HepG2 (cell line): Measurements from ENCODE around the gene CDHR5. TPM values are rescaled to one million over a fixed set of nuclear protein-coding genes. Genes with fewer than 3 reads are reported as not detected.
A peak's percentile ranks its signal among the peaks of the same experiment; 100 is the strongest.

Experiments used
- ATAC-seq: fragments of 200-7000 bp; cut with Tn5 transposase; 3 replicates; pipeline ENCODE4 v1.9.1; 2020; ENCODE audit warnings: mild to moderate bottlenecking, moderate library complexity
- BruUV-seq: library from RNA; stranded (reverse); fragments of 400-500 nt; replicated peaks from 2 replicates; lab custom pipeline; 2021; lab: Mats Ljungman, UMichigan
- CTCF ChIA-PET: fragments of 300-600 bp; formaldehyde crosslinking; extraction: SDS; loops from one replicate; lab custom pipeline; 2021; ENCODE audit warnings: low total read pairs, inconsistent platforms, low intra/inter-chr PET ratio; lab: Yijun Ruan, JAX
- POLR2A ChIA-PET: fragments of 350-600 bp; sonication (Branson Sonifier 250); formaldehyde crosslinking; loops from one replicate; lab custom pipeline; 2020; ENCODE audit warnings: antibody characterized with exemption, inconsistent platforms; lab: Yijun Ruan, JAX
- DNase-seq: peaks from one replicate; pipeline ENCODE4 v3.0.0-alpha.2; 2015; ENCODE audit warnings: low spot score
- FAIRE-seq: peaks from 3 replicates; lab custom pipeline; 2011; peaks lifted over from hg19 to GRCh38; lab: Jason Lieb, UNC
- H2AFZ ChIP-seq: one replicate; pipeline ENCODE4 v1.6.1; 2011; ENCODE audit warnings: low read length, inconsistent platforms
- H3K27ac ChIP-seq: fragments of 300-600 bp; 3 replicates; pipeline ENCODE4 v1.8.0; 2011; ENCODE audit warnings: mixed run types, mild to moderate bottlenecking, mixed read lengths, low read length, inconsistent platforms; ENCODE audit not compliant: insufficient read depth; ENCODE audit errors: extremely low read length
- H3K27me3 ChIP-seq, 2 experiments: fragments of 200-600 bp in 1 of 2; 2 replicates in 1 of 2; 3 replicates in 1 of 2; pipeline versions ENCODE4 v1.6.0 to v1.8.0; 2011; ENCODE audit warnings: low read length in 2 of 2, mild to moderate bottlenecking in 2 of 2, moderate library complexity in 2 of 2, inconsistent platforms in 1 of 2; ENCODE audit not compliant: insufficient read depth in 2 of 2, control insufficient read depth in 1 of 2
- H3K36me3 ChIP-seq, 2 experiments: fragments of 200-600 bp in 1 of 2; replicated peaks in 1 of 2; 2 replicates in 1 of 2; 3 replicates in 1 of 2; pipeline versions ENCODE4 v1.5.1 to v1.8.0; 2011; ENCODE audit warnings: low read length in 2 of 2, inconsistent platforms in 1 of 2; ENCODE audit not compliant: insufficient read depth in 2 of 2, control insufficient read depth in 1 of 2
- H3K4me1 ChIP-seq: 2 replicates; pipeline ENCODE4 v1.5.1; 2012; ENCODE audit warnings: low read length, inconsistent platforms; ENCODE audit not compliant: insufficient read depth
- H3K4me2 ChIP-seq: 2 replicates; pipeline ENCODE4 v1.6.0; 2011; ENCODE audit warnings: low read depth, low read length, inconsistent platforms
- H3K4me3 ChIP-seq, 3 experiments: fragments of 200-600 bp in 1 of 3; sonication (generic), shearing (Covaris generic) in 1 of 3; replicated peaks in 1 of 3; 2 replicates each; pipeline ENCODE4 v1.5.1; 2011 to 2016; ENCODE audit warnings: low read length in 3 of 3, inconsistent platforms in 2 of 3, low read depth in 2 of 3, mild to moderate bottlenecking in 2 of 3, control low read depth in 1 of 3, mixed read lengths in 1 of 3; ENCODE audit not compliant: insufficient read depth in 1 of 3
- H3K79me2 ChIP-seq: one replicate; pipeline ENCODE4 v1.6.1; 2011; ENCODE audit warnings: low read length, inconsistent platforms; ENCODE audit not compliant: insufficient read depth
- H3K9ac ChIP-seq: 2 replicates; pipeline ENCODE4 v1.6.0; 2011; ENCODE audit warnings: mild to moderate bottlenecking, low read depth, low read length, inconsistent platforms; ENCODE audit not compliant: insufficient read depth
- H3K9me3 ChIP-seq: 2 replicates; pipeline ENCODE4 v1.5.1; 2012; ENCODE audit warnings: mild to moderate bottlenecking, low read length
- H4K20me1 ChIP-seq: 2 replicates; pipeline ENCODE4 v1.6.0; 2011; ENCODE audit warnings: inconsistent platforms, mild to moderate bottlenecking, low read length, moderate library complexity; ENCODE audit not compliant: insufficient read depth
- AGO2 ChIP-seq: fragments of 200-400 bp; formaldehyde crosslinking; optimal IDR thresholded peaks from 2 replicates; pipeline ENCODE3; 2017; ENCODE audit warnings: mild to moderate bottlenecking, low read depth, low read length, moderate library complexity
- NPAS2 ChIP-seq: sonication (generic); formaldehyde crosslinking; IDR thresholded peaks from 2 replicates; pipeline ENCODE4 v1.8.0; 2022; ENCODE audit warnings: mild to moderate bottlenecking, missing genetic modification reagents, borderline replicate concordance
- POLR2A ChIP-seq, 2 experiments: IDR thresholded peaks; 2 replicates each; pipeline ENCODE4 v1.6.1; 2011; ENCODE audit warnings: low read depth in 2 of 2, low read length in 2 of 2, mild to moderate bottlenecking in 1 of 2, moderate library complexity in 1 of 2; ENCODE audit not compliant: insufficient read depth in 1 of 2
- WGBS: methylation state at CpG from one replicate; pipeline ENCODE4 v1.1.6; 2017; ENCODE audit warnings: low lambda C conversion rate; 5-methylcytosine and 5-hydroxymethylcytosine counted together
- in situ Hi-C: cut with HindIII; loops from 2 replicates; pipeline ENCODE4 v1.10.0; 2017; ENCODE audit warnings: low pct_unique_long_range_greater_than_20kb; ENCODE audit not compliant: extremely low pct_ligation_motif_present
- intact Hi-C: fragments of 100-400 bp; cut with micrococcal nuclease; formaldehyde crosslinking; loops from one replicate; pipeline ENCODE4 v1.10.0; 2022; ENCODE audit not compliant: unreplicated experiment
- polyA plus RNA-seq, 8 experiments: library from polyadenylated mRNA; depleted of rRNA in 3 of 8; stranded (reverse) in 7 of 8; unstranded in 1 of 8; fragments of >200 nt; fragmentation: Illumina TruSeq in 4 of 8; extraction: Trizol in 4 of 8; gene quantifications; 2 replicates each; pipeline versions ENCODE4 v1.2.1 to v1.2.3, GENCODE V29; 2011 to 2016; ENCODE audit warnings: low read depth in 4 of 8, missing spikeins in 1 of 8, mixed read lengths in 1 of 8; ENCODE audit not compliant: insufficient read depth in 1 of 8
- total RNA-seq, 5 experiments: library from RNA; depleted of rRNA; stranded (reverse); fragments of >200 nt; fragmentation: Illumina TruSeq; extraction: Trizol; gene quantifications; 2 replicates each; pipeline ENCODE4 v1.2.3, GENCODE V29; 2016; ENCODE audit warnings: low read depth in 1 of 5
- TF ChIP-seq, protein P1 (sequence below): sonication (generic); formaldehyde crosslinking; IDR thresholded peaks from 2 replicates; pipeline ENCODE4 v1.5.0; 2020; ENCODE audit warnings: missing genetic modification reagents, mild to moderate bottlenecking, borderline replicate concordance
- TF ChIP-seq, protein P2 (sequence below): sonication (generic); formaldehyde crosslinking; IDR thresholded peaks from 2 replicates; pipeline ENCODE4 v1.4.0; 2020; ENCODE audit warnings: missing genetic modification reagents, borderline replicate concordance

CDHR5 gene
- total and polyA plus RNA-seq, 2 of the 13 experiments (the other 11 are each of a cell fraction or from before 2014, with no cell fraction given), result 0.46 to 0.71 TPM

DNA sequence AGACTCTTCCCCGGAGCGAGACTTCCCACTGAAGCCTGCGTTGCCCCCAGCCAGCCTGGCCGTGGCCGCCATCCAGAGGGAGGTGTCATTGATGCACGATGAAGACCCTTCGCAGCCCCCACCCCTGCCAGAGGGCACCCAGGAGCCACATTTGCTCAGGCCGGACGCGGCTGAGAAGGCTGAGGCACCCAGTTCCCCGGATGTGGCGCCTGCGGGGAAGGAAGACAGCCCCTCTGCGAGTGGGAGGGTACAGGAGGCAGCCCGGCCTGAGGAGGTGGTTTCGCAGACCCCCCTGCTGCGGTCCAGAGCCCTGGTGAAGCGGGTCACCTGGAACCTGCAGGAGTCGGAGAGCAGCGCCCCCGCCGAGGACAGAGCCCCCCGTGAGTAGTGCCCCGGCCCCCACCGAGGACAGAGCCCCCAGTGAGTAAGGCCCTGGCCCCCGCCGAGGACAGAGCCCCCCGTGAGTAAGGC is 15.4 kb downstream of the CDHR5 start:
- Histone ChIP-seq H3K27me3 (no peaks in the 10 kb centered on the region), H4K20me1 (peaks cover 3% of the 10 kb centered on the region; the same call in 1 of the 2 replicates), H3K79me2 (no peaks in the 10 kb centered on the region), H3K4me3 (no peak overlapping the region), H3K36me3 (peaks cover 54 to 88% of the 10 kb centered on the region in 2 experiments; a peak in 4 of 5 replicates), H3K4me2 (no peak overlapping the region), H3K4me1 (no peaks in the 10 kb centered on the region), H3K9me3 (no peaks in the 10 kb centered on the region), H3K27ac (no peak overlapping the region), H3K9ac (no peak overlapping the region), H2AFZ (no peak overlapping the region)
- 97% methylated on average over 17 of the region's 28 CpGs for WGBS
- BruUV-seq, result no TSS peak
- no peak for FAIRE-seq
- in situ Hi-C loops (no loop called here), intact Hi-C loops (no loop called here)
- DNase-seq, result no peak
- no peak for ATAC-seq
- TF ChIP-seq, protein P1, sequence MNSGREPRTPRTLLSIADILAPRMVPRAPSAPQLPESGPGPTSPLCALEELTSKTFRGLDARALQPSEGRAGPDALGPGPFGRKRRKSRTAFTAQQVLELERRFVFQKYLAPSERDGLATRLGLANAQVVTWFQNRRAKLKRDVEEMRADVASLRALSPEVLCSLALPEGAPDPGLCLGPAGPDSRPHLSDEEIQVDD (CRISPR knock-in tag), result no peak
- 0 out of 4 replicates have a peak, but pooled peaks of 1 of the 2 experiments have one; percentile 20 for TF ChIP-seq POLR2A (IDR thresholded peaks at IDR 0.05; ENCODE audit: insufficient read depth in 1 of 2, low read depth in 2 of 2, low read length in 2 of 2)
- TF ChIP-seq, protein P2, sequence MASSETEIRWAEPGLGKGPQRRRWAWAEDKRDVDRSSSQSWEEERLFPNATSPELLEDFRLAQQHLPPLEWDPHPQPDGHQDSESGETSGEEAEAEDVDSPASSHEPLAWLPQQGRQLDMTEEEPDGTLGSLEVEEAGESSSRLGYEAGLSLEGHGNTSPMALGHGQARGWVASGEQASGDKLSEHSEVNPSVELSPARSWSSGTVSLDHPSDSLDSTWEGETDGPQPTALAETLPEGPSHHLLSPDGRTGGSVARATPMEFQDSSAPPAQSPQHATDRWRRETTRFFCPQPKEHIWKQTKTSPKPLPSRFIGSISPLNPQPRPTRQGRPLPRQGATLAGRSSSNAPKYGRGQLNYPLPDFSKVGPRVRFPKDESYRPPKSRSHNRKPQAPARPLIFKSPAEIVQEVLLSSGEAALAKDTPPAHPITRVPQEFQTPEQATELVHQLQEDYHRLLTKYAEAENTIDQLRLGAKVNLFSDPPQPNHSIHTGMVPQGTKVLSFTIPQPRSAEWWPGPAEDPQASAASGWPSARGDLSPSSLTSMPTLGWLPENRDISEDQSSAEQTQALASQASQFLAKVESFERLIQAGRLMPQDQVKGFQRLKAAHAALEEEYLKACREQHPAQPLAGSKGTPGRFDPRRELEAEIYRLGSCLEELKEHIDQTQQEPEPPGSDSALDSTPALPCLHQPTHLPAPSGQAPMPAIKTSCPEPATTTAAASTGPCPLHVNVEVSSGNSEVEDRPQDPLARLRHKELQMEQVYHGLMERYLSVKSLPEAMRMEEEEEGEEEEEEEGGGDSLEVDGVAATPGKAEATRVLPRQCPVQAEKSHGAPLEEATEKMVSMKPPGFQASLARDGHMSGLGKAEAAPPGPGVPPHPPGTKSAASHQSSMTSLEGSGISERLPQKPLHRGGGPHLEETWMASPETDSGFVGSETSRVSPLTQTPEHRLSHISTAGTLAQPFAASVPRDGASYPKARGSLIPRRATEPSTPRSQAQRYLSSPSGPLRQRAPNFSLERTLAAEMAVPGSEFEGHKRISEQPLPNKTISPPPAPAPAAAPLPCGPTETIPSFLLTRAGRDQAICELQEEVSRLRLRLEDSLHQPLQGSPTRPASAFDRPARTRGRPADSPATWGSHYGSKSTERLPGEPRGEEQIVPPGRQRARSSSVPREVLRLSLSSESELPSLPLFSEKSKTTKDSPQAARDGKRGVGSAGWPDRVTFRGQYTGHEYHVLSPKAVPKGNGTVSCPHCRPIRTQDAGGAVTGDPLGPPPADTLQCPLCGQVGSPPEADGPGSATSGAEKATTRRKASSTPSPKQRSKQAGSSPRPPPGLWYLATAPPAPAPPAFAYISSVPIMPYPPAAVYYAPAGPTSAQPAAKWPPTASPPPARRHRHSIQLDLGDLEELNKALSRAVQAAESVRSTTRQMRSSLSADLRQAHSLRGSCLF (CRISPR knock-in tag), result no peak
- peak; percentile 20 for TF ChIP-seq AGO2
- TF ChIP-seq NPAS2 (CRISPR knock-in tag), result no peak
- CTCF ChIA-PET, result no interaction called here
- POLR2A ChIA-PET, result no interaction called here
